ENCODE data around the gene SH2D1A. TPM values are rescaled to one million over a fixed set of nuclear protein-coding genes. Genes with fewer than 3 reads are reported as not detected.

SH2D1A gene
- total RNA-seq, 1 donor from 2014 or later = not detected

GRCh38 chrX:124414281-124414680 lies 67.9 kb downstream of the SH2D1A start:
- H3K79me2 ChIP-seq (ENCODE audit: low read depth) = no peaks in the 10 kb centered on the region
- H3F3A ChIP-seq (ENCODE audit: low read depth) = no peaks in the 10 kb centered on the region
- no peaks in the 10 kb centered on the region for H3K4me1 ChIP-seq
- no peak overlapping the region for H3K4me3 ChIP-seq
- no peak overlapping the region for H3K4me2 ChIP-seq
- TF ChIP-seq, protein P1, sequence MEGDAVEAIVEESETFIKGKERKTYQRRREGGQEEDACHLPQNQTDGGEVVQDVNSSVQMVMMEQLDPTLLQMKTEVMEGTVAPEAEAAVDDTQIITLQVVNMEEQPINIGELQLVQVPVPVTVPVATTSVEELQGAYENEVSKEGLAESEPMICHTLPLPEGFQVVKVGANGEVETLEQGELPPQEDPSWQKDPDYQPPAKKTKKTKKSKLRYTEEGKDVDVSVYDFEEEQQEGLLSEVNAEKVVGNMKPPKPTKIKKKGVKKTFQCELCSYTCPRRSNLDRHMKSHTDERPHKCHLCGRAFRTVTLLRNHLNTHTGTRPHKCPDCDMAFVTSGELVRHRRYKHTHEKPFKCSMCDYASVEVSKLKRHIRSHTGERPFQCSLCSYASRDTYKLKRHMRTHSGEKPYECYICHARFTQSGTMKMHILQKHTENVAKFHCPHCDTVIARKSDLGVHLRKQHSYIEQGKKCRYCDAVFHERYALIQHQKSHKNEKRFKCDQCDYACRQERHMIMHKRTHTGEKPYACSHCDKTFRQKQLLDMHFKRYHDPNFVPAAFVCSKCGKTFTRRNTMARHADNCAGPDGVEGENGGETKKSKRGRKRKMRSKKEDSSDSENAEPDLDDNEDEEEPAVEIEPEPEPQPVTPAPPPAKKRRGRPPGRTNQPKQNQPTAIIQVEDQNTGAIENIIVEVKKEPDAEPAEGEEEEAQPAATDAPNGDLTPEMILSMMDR (IDR thresholded peaks at IDR 0.05) = no peak
- TF ChIP-seq EZH2phosphoT487 (IDR thresholded peaks at IDR 0.05) (no peak), EZH2 (IDR thresholded peaks at IDR 0.05) (no peak)
- Mint-ChIP-seq H3K4me3 (no peak overlapping the region), H3K27ac (no peak overlapping the region), H3K36me3 (no peaks in the 10 kb centered on the region), H3K4me1 (peaks cover 4% of the 10 kb centered on the region), H3K27me3 (ENCODE audit: insufficient read depth, low read depth) (peaks cover 2% of the 10 kb centered on the region), H3K9me3 (peaks cover 4% of the 10 kb centered on the region)
- no peak overlapping the region for H3K9ac ChIP-seq
- no peak for DNase-seq (ENCODE audit: low spot score)
- H3K9me3 ChIP-seq (ENCODE audit: low read depth) = no peaks in the 10 kb centered on the region
- no peaks in the 10 kb centered on the region for H4K20me1 ChIP-seq (ENCODE audit: low read depth)
- H3K27ac ChIP-seq = no peak overlapping the region
- H3K36me3 ChIP-seq = no peaks in the 10 kb centered on the region
- H3K27me3 ChIP-seq = no peaks in the 10 kb centered on the region
- H2AFZ ChIP-seq (replicated peaks) = no peak overlapping the region

DNA sequence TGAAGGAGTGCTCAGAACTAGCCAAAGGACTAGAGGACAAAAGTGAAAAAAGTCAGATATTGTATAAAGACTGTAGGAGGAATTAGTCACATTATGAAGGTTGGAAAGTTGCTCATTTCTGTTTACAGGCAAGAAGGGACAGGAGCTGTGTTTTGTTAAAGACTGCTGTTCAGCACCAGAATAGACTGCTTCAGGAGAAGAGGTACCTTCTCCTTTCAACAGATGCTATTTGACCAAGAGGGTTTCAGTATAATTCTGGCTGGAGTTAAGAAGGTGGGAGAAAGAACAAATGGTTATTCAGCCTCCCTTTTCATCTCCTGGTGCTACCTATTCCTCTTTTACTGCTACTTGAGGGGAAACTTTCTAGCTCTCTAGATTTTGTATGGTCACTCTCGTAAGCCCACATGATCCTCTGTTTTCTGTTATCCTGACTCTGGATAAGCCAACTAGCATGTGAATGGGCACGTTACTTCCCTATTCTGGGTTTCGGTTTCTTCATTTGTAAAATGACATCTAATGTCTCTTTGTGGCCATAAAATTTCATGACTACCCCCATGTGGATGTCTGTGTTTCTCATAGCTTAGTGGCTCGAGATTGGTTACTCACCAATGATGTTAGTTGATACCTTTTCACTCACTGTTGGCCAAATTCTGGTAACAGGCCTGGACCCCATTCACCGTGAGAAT lies 68.9 kb downstream of the SH2D1A start:
- no peaks in the 10 kb centered on the region for H3K27me3 ChIP-seq
- no peaks in the 10 kb centered on the region for H3K9me3 ChIP-seq (ENCODE audit: low read depth)
- H3K4me3 Mint-ChIP-seq = no peak overlapping the region
- H3K36me3 ChIP-seq = no peaks in the 10 kb centered on the region
- no peaks in the 10 kb centered on the region for H3K79me2 ChIP-seq (ENCODE audit: low read depth)
- no peak overlapping the region for H2AFZ ChIP-seq (replicated peaks)
- no peak overlapping the region for H3K27ac ChIP-seq
- no peak overlapping the region for H3K4me2 ChIP-seq
- H3K36me3 Mint-ChIP-seq = no peaks in the 10 kb centered on the region
- H3K4me3 ChIP-seq = no peak overlapping the region
- no peaks in the 10 kb centered on the region for H3F3A ChIP-seq (ENCODE audit: low read depth)
- H3K4me1 Mint-ChIP-seq = peaks cover 4% of the 10 kb centered on the region
- no peak overlapping the region for H3K9ac ChIP-seq
- peaks cover 2% of the 10 kb centered on the region for H3K27me3 Mint-ChIP-seq (ENCODE audit: insufficient read depth, low read depth)
- H3K9me3 Mint-ChIP-seq = peaks cover 4% of the 10 kb centered on the region
- H3K4me1 ChIP-seq = no peaks in the 10 kb centered on the region
- DNase-seq (ENCODE audit: low spot score) = no peak
- no peaks in the 10 kb centered on the region for H4K20me1 ChIP-seq (ENCODE audit: low read depth)
- no peak for TF ChIP-seq EZH2 (IDR thresholded peaks at IDR 0.05)
- TF ChIP-seq, protein P1 (IDR thresholded peaks at IDR 0.05) = no peak
- TF ChIP-seq EZH2phosphoT487 (IDR thresholded peaks at IDR 0.05) = no peak
- H3K27ac Mint-ChIP-seq = no peak overlapping the region

GRCh38 chrX:124421898-124422655 lies 75.7 kb downstream of the SH2D1A start:
- Mint-ChIP-seq H3K27ac (no peak overlapping the region), H3K9me3 (no peaks in the 10 kb centered on the region), H3K4me3 (no peak overlapping the region), H3K27me3 (ENCODE audit: insufficient read depth, low read depth) (peaks cover 7% of the 10 kb centered on the region), H3K4me1 (no peaks in the 10 kb centered on the region), H3K36me3 (no peaks in the 10 kb centered on the region)
- DNase-seq (ENCODE audit: low spot score) = no peak
- no peaks in the 10 kb centered on the region for H3F3A ChIP-seq (ENCODE audit: low read depth)
- H3K4me2 ChIP-seq = no peak overlapping the region
- H4K20me1 ChIP-seq (ENCODE audit: low read depth) = no peaks in the 10 kb centered on the region
- H3K27ac ChIP-seq = no peak overlapping the region
- H3K9me3 ChIP-seq (ENCODE audit: low read depth) = no peaks in the 10 kb centered on the region
- no peaks in the 10 kb centered on the region for H3K79me2 ChIP-seq (ENCODE audit: low read depth)
- H2AFZ ChIP-seq (replicated peaks) = no peak overlapping the region
- H3K9ac ChIP-seq = no peak overlapping the region
- TF ChIP-seq, protein P1 (IDR thresholded peaks at IDR 0.05) = no peak
- TF ChIP-seq EZH2 (IDR thresholded peaks at IDR 0.05) (no peak), EZH2phosphoT487 (IDR thresholded peaks at IDR 0.05) (no peak)
- H3K4me1 ChIP-seq = no peaks in the 10 kb centered on the region
- H3K36me3 ChIP-seq = no peaks in the 10 kb centered on the region
- no peaks in the 10 kb centered on the region for H3K27me3 ChIP-seq
- H3K4me3 ChIP-seq = no peak overlapping the region

Small RNA genes lying within 50 kb of the gene (small RNA-seq; reads per million reads assigned to genes)
- gene AL022718.1 = not detected

Other genes with a start within 250 kb of the SH2D1A start
- gene TEX13D, start 13.9 kb upstream of the SH2D1A start, total RNA-seq (ENCODE audit: low replicate concordance) = not detected in 2 replicates